AG08396 (cell line): Measurements from ENCODE around the gene RNF146.
"Not testable (repeated sequence)": the region's sequence is repeated elsewhere in the genome, so short reads cannot be mapped to it uniquely, and the experiment has no call there.

Experiments
- DNase-seq: peaks from one replicate; pipeline ENCODE4 v3.0.0; 2012; ENCODE audit warnings: low spot score, mixed read lengths

The RNF146 gene

GRCh38 chr6:127282184-127282583 is 15.5 kb downstream of the RNF146 start:
- no peak for DNase-seq

GRCh38 chr6:127288705-127289104 is 22.0 kb downstream of the RNF146 start:
- no peak for DNase-seq

DNA sequence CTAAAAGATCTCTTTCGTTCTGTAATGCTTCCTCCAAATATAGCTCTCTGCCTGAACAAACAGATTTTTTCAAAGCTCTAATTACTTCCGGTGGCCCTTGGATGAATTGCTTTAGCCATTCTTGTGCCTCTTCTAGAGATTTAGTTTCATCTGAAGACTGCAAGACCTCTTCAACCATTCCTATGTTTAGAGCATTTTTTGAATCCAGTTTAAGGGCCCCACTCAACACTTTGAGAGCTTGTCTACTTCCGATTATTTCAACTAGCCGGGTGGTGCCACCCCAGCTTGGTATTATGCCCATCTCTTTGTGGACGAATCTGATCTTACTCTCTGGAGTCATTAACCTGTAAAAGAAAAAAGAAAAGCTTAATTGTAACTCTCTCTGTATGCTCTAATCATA is 23.3 kb downstream of the RNF146 start:
- DNase-seq, result no peak

- DNase-seq, result no peak
Observed at GRCh38 chr6:127290391-127291265, 24.0 kb downstream of the RNF146 start.

DNA sequence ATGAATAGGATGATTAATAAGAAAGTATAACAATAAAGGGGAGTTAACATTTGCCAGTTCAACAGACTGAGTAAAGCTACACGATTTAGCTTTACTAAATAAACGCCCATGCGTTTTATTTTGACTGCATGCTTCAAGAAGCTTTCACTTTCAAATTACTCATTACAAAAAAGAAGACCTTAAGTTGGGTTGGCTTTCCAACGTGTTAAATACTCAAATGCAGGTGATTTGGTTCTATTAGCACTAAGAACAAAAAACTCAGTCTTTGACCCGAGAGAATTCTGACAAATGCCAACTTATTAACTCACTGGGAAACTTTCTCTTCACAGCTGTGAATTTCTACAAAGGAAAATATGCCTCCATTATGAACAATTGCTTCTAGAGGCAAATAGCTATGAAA is 24.8 kb downstream of the RNF146 start:
- no peak for DNase-seq

- no peak for DNase-seq
Observed at GRCh38 chr6:127297502-127298070, 30.9 kb downstream of the RNF146 start.

DNA sequence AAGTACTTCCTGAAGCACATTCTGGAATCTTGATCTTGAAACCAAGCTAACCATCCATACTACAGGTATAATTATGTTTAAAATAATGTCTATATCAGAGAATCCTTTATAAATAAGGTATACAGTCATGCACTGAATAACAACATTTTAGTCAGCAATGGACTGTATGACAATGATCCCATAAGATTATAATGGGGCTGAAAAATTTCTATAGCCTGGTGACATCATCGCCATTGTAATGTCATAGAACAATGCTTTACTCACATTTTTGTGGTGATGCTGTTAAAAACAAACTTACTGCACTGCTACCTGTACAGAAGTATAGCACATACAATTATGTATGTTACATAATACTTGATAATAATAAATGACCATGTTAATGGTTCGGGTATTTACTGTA is 31.8 kb downstream of the RNF146 start:
- no peak for DNase-seq

DNA sequence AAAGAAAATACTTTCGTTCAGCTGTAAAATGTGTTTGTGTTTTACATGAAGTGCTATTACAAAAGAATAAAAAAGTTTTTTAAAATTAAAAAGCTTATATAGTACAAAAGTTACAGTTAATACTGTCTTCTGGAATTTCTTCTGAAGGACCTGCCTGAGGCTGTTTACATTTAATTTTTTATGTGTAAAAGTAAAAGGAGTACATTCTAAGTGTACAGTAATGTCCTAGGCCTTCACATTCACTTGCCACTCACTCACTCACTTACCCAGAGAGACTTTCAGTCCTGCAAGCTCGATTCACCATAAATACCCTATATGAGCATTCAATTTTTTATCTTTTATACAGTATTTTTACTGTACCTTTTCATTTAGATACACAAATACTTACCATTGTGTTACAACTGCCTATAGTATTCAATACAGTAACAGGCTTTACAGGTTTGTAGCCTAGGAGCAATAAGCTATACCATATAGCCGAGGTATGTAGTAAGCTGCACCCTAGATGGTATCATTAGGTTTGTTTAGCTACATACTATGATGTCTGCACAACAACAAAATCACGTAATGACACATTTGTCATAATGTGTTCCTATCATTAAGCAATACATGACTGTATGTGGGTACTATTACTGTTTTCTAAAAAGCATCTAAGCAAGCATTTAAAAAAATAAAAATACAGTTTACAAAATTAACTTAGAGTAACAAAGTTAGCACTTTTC is 33.0 kb downstream of the RNF146 start:
- DNase-seq, result no peak

DNA sequence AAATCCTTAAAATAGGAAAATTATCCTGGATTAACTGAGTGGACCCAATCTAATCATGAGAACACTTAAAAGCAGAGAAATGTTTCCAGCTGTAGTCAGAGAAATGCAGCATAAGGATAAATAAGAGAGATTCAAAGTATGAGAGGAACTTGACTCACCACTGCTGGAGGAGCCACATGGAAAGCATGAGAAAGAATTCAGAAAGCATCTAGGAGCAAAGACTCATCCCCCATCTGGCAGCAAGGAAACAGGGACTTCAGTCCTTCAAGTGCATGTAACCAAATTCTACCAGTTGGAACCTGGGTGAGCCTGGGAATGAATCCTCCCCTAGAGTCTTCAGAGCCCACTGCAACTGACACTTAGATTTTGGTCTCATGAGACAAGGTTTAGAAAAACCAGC is 33.7 kb downstream of the RNF146 start:
- DNase-seq, result peak; percentile 61

DNA sequence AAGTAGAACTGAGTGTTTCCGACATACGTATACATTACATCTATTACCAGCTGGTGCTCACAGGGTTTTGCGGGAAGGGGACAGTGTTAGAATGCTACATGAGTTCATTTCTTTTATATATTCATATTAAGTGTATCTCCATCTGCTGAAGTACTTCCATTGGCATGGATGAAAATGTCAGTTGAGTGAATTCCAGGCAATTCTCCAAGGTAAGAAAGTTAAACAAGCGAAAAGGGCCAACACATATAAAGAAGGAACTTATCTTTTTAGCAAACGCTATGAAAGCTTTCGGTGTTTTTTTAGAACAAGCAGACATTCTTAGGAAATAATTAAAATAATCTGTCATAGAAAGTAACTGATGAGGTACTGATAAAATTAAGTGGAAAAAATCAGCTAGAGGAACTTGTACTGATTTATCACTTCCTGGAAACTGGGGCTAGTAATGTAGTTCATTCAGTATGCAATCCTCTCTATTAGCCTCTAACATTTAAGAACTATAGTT is 34.6 kb downstream of the RNF146 start:
- DNase-seq, result no peak

DNA sequence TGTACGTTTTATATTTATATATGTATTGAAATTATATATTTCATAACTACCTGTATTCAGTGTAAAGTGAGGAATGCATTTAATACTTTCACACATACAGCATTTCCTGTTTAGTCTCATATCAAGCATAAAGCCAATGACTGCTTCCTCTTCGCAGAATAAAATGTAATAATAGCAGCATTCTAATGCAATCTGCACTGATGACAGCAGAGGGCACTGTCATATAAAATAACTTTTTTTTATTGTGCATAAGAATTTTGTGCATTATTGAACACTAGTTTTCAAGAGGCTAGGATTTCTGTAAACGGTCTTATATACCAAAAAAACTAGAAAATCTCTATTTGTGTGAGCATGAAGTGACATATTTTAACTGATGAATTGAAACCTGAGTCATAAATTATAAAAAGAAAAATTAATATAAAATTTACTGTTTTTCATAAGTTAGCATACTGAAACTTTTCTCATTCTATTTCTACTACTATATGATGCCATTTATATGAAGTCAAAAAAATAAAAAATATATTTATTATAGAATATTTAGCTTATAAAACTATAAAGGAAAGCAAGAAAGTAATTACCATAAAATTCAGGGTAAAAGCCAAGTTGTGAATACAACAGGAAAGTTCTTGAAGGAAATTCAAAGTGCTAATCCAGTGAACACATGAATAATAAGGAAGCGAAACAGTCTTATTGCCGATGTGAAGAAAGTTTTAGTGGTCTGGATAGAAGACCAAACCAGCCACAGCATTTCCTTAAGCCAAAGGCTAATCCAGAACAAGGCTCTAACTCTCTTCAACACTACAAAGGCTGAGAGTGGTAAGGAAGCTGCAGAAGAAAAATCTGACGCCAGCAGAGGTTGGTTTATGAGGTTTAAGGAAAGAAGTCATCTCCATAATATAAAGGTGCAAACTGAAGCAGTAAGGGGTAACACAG is 36.3 kb downstream of the RNF146 start:
- peak; percentile 22 for DNase-seq

- DNase-seq, result no peak
Observed at GRCh38 chr6:127303917-127304316, 37.3 kb downstream of the RNF146 start.

DNA sequence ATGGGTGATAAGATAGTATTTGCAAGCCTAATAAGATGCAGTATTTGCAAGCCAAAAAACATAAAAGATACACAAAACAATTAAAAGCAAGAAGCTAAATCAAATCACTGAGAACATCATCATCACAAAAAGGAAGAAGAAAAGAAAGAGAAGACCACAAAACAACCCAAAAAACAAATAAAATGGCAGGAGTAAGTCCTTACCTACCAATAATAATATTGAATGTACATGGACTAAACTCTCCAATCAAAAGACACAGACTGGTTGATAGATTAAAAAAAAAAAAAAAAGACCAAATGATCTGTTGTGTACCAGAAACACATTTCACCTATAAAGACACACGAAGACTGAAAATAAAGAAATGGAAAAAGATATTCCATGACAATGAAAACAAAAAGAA is 39.1 kb downstream of the RNF146 start:
- DNase-seq, result no peak

GRCh38 chr6:127317388-127318128 is 50.9 kb downstream of the RNF146 start:
- DNase-seq, result no peak

DNA sequence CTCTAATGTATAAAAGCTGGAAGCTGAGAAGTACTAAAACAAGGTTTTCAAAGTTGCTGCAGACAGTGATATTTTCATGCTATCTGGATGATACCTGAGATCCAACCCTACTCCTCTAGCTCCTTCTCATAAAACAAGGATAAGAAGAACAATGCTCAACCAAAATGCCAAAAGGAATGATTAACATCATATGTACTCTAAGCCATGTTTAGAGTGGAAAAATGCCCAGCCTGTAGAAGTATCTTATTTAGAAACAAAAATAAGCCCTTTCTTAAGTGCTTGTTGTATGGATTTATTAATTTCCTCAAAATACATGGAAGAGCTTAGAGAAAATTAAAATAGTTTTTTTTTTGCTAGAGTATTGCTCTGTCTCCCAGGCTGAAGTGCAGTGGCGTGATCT is 53.0 kb downstream of the RNF146 start:
- no peak for DNase-seq

DNA sequence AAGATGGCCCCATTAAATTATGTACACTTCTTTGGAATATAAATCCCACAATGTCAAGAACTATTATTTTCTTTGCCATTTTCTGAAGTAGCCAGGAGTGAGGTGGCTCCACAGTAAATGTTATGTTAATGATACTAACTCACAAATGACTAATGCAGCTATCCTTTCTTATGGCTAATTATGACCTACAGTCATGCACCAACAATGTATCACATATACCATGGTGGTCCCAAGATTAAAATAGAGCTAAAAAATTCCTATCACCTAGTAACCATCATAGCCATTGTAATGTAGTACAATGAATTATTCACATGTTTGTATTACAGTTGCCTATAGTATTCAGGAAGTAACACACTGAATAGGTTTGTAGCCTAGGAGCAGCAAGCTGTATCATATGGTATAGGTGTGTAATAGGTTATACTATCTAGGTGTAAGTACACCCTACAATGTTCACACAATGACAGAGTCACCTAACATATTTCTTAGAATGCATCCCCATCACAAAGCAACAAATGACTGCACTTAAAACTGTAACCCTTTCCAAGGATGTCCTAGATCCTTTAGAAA is 61.5 kb downstream of the RNF146 start:
- no peak for DNase-seq

GRCh38 chr6:127331256-127331655 is 64.6 kb downstream of the RNF146 start:
- DNase-seq, result not testable (repeated sequence)

DNA sequence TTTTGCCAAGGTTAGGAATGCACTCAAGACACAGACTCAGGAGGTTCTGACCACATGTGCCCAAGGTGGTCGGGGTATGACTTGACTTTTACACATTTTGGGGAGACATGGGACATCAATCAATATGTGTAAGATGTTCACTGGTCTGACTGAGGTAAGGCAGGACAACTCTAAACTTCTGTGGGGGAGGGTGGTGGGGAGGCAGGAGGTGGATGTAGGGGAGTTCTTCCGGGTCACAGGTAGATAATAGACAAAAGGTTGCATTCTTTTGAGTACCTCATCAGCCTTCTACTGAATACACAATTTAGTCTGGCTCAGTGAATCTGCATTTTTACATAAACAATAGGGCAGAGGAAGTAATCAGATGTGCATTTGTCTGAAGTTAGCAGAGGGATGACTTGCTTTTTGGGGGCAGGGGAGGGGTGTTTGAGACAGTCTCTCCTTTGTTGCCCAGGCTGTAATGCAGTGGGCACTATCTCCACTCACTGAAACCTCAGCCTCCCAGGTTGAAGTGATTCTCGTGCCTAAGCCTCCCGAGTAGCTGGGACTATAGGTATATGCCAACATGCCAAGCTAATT is 65.8 kb downstream of the RNF146 start:
- DNase-seq, result no peak
